Uterus (tissue), 2 donors: ENCODE results near the gene DKC1.

ENCODE experiments used
- POLR2A ChIP-seq, 2 donors: fragments of 450-650 bp; IDR thresholded peaks; one replicate each; pipeline ENCODE4 v1.6.1; 2016; ENCODE audit warnings: antibody characterized with exemption in 2 of 2, mild to moderate bottlenecking in 1 of 2, moderate library complexity in 1 of 2
- TF ChIP-seq, protein P1 (sequence below), 4 experiments: fragments of 200-600 bp in 2 of 4; fragments of 450-650 bp in 2 of 4; sonication (generic) in 2 of 4; IDR thresholded peaks; one replicate each; pipeline ENCODE4 v1.5.1; 2016 to 2019; ENCODE audit warnings: antibody characterized with exemption in 4 of 4, mild to moderate bottlenecking in 2 of 4, moderate library complexity in 1 of 4

DNA sequence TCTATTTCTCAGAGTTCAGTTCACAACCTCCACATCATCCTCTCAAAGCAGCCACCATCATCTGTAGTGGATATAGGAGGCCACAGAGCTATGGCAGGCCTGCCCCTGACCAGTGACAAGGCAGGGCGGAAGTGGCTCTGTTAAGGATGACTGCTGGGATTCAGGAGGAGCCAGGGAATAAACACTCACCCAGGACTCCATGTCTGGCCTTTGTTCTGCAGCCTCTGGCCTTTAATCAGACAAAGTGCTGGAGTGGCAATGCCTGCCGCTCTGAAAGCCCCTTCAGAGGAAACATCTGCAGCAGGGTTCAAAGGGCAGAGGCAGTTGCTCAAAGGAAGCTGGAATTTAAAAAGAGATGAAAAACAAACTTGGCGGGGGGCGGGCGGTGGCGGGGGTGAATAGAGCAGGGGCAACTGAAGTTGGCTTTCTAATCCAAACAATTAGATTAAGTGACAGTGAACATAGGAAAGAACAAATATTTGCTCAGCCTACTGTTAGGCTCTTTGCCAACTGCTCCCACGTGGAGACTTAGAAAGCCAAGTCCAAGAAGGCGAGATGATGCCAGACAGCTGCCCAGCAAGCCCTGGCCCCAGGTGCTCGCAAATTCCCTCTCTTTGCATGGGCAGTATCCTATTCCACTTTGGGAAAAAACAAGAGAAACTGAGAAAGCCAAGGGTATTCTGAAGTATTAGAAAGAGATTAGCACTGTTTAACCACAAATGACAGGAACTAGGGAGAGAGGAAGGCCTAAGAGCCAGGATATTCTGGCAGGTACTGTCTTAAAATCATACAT is 37.1 kb downstream of the DKC1 start:
- TF ChIP-seq POLR2A (IDR thresholded peaks at IDR 0.05): no peak
- TF ChIP-seq, protein P1, sequence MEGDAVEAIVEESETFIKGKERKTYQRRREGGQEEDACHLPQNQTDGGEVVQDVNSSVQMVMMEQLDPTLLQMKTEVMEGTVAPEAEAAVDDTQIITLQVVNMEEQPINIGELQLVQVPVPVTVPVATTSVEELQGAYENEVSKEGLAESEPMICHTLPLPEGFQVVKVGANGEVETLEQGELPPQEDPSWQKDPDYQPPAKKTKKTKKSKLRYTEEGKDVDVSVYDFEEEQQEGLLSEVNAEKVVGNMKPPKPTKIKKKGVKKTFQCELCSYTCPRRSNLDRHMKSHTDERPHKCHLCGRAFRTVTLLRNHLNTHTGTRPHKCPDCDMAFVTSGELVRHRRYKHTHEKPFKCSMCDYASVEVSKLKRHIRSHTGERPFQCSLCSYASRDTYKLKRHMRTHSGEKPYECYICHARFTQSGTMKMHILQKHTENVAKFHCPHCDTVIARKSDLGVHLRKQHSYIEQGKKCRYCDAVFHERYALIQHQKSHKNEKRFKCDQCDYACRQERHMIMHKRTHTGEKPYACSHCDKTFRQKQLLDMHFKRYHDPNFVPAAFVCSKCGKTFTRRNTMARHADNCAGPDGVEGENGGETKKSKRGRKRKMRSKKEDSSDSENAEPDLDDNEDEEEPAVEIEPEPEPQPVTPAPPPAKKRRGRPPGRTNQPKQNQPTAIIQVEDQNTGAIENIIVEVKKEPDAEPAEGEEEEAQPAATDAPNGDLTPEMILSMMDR (IDR thresholded peaks at IDR 0.05): no peak
